HCT116 (cell line): ENCODE results near the gene CYP3A4. TPM values are rescaled to one million over a fixed set of nuclear protein-coding genes. Genes with fewer than 3 reads are reported as not detected.

Source experiments
- ATAC-seq: fragments of 200-7000 bp; cut with Tn5 transposase; 2 replicates; pipeline ENCODE4 v1.9.1; 2020; ENCODE audit warnings: mild to moderate bottlenecking, moderate library complexity
- BruUV-seq: library from RNA; stranded (reverse); fragments of 400-500 nt; replicated peaks from 2 replicates; lab custom pipeline; 2021; lab: Mats Ljungman, UMichigan
- CTCF ChIA-PET: fragments of 300-600 bp; sonication (Branson Sonifier 250); formaldehyde crosslinking; loops from one replicate; lab custom pipeline; 2021; ENCODE audit warnings: antibody characterized with exemption; lab: Charles Lee
- POLR2A ChIA-PET: fragments of 300-600, 350-600 bp; sonication (Branson Sonifier 250); formaldehyde crosslinking; loops from one replicate; lab custom pipeline; 2021; ENCODE audit warnings: antibody characterized with exemption; lab: Charles Lee
- RAD21 ChIA-PET, 2 experiments: fragments of 300-600 bp; sonication (Branson Sonifier 250); formaldehyde crosslinking; loops; one replicate each; lab custom pipeline; 2023; ENCODE audit warnings: low total read pairs in 2 of 2; ENCODE audit not compliant: uncharacterized antibody in 2 of 2, unreplicated experiment in 2 of 2, low non-redundant PET in 1 of 2; lab: Charles Lee
- DNase-seq: peaks from one replicate; pipeline ENCODE4 v3.0.0-alpha.2; 2010; ENCODE audit warnings: low read depth, low spot score
- H2AFZ ChIP-seq: fragments of 200-600 bp; shearing (Covaris generic), sonication (generic); 2 replicates; pipeline ENCODE4 v1.6.1; 2017; ENCODE audit warnings: low read depth, mixed run types, mixed read lengths, antibody characterized with exemption, low read length; ENCODE audit not compliant: poor library complexity, severe bottlenecking
- H3K27ac ChIP-seq: 2 replicates; pipeline ENCODE4 v1.5.1; 2012; ENCODE audit warnings: low read depth, low read length
- H3K27me3 ChIP-seq: fragments of 200-600 bp; sonication (generic); 2 replicates; pipeline ENCODE4 v1.6.1; 2016; ENCODE audit warnings: mixed run types, low read length, mixed read lengths; ENCODE audit not compliant: insufficient read depth
- H3K36me3 ChIP-seq, 2 experiments: fragments of 200-500 bp in 1 of 2; fragments of 200-600 bp in 1 of 2; sonication (Bioruptor generic) in 1 of 2; sonication (generic) in 1 of 2; 2 replicates each; pipeline versions ENCODE4 v1.5.1 to v1.6.1; 2014 to 2016; ENCODE audit warnings: low read length in 2 of 2, inconsistent platforms in 1 of 2, mixed read lengths in 1 of 2, mixed run types in 1 of 2; ENCODE audit not compliant: insufficient read depth in 2 of 2, control insufficient read depth in 1 of 2
- H3K4me1 ChIP-seq, 2 experiments: fragments of 200-600 bp in 1 of 2; sonication (generic) in 1 of 2; 2 replicates each; pipeline versions ENCODE4 v1.5.1 to v1.6.1; 2012 to 2017; ENCODE audit warnings: low read length in 2 of 2, inconsistent platforms in 1 of 2, mild to moderate bottlenecking in 1 of 2, mixed read lengths in 1 of 2, mixed run types in 1 of 2, moderate library complexity in 1 of 2; ENCODE audit not compliant: insufficient read depth in 2 of 2, control insufficient read depth in 1 of 2
- H3K4me2 ChIP-seq: fragments of 200-600 bp; sonication (generic); 2 replicates; pipeline ENCODE4 v1.6.1; 2017; ENCODE audit warnings: mixed run types, low read length, mixed read lengths
- H3K4me3 ChIP-seq, 2 experiments: fragments of 200-600 bp in 1 of 2; sonication (generic) in 1 of 2; replicated peaks in 1 of 2; 2 replicates each; pipeline ENCODE4 v1.5.1; 2011 to 2016; ENCODE audit warnings: low read length in 2 of 2, control low read depth in 1 of 2, low read depth in 1 of 2, mild to moderate bottlenecking in 1 of 2, mixed read lengths in 1 of 2, mixed run types in 1 of 2
- H3K79me2 ChIP-seq: fragments of 200-600 bp; sonication (generic); 2 replicates; pipeline ENCODE4 v1.6.1; 2017; ENCODE audit warnings: mild to moderate bottlenecking, mixed run types, low read length, moderate library complexity, mixed read lengths; ENCODE audit not compliant: insufficient read depth
- H3K9ac ChIP-seq: fragments of 200-600 bp; sonication (generic); 2 replicates; pipeline ENCODE4 v1.6.1; 2016; ENCODE audit warnings: low read length, mixed read lengths
- H3K9me2 ChIP-seq: fragments of 200-600 bp; sonication (generic), shearing (Covaris generic); 2 replicates; pipeline ENCODE4 v1.6.1; 2017; ENCODE audit warnings: mixed run types, mild to moderate bottlenecking, moderate library complexity; ENCODE audit not compliant: insufficient read depth
- H3K9me3 ChIP-seq, 2 experiments: fragments of 200-500 bp in 1 of 2; fragments of 200-600 bp in 1 of 2; sonication (Bioruptor generic) in 1 of 2; sonication (generic) in 1 of 2; 2 replicates each; pipeline ENCODE4 v1.6.1; 2014 to 2017; ENCODE audit warnings: low read length in 2 of 2, mixed read lengths in 2 of 2, inconsistent platforms in 1 of 2, low read depth in 1 of 2, mild to moderate bottlenecking in 1 of 2, mixed run types in 1 of 2, moderate library complexity in 1 of 2; ENCODE audit not compliant: control insufficient read depth in 1 of 2, insufficient read depth in 1 of 2
- H4K20me1 ChIP-seq: fragments of 200-600 bp; sonication (generic), shearing (Covaris generic); 2 replicates; pipeline ENCODE4 v1.6.1; 2017; ENCODE audit warnings: mixed run types, mild to moderate bottlenecking, moderate library complexity; ENCODE audit not compliant: insufficient read depth
- CBX3 ChIP-seq: IDR thresholded peaks from 2 replicates; pipeline ENCODE4 v1.6.1; 2012; ENCODE audit warnings: low read depth
- CTCF ChIP-seq, 3 experiments: fragments of 200-600 bp in 1 of 3; sonication (generic) in 1 of 3; IDR thresholded peaks in 2 of 3; conservative IDR thresholded peaks in 1 of 3; 2 replicates each; pipeline ENCODE4 v1.5.1; 2012 to 2017; ENCODE audit warnings: low read depth in 2 of 3, low read length in 2 of 3, antibody characterized with exemption in 1 of 3, borderline replicate concordance in 1 of 3, control low read depth in 1 of 3, mild to moderate bottlenecking in 1 of 3, mixed read lengths in 1 of 3, mixed run types in 1 of 3, moderate library complexity in 1 of 3; ENCODE audit not compliant: insufficient read depth in 1 of 3
- EGR1 ChIP-seq: IDR thresholded peaks from 2 replicates; pipeline ENCODE4 v1.6.1; 2012; ENCODE audit warnings: low read depth
- ELF1 ChIP-seq: IDR thresholded peaks from 2 replicates; pipeline ENCODE4 v1.6.1; 2012; ENCODE audit warnings: low read depth, borderline replicate concordance
- EZH2 ChIP-seq: fragments of 200-600 bp; sonication (generic); IDR thresholded peaks from 2 replicates; pipeline ENCODE4 v1.6.1; 2017; ENCODE audit warnings: antibody characterized with exemption, mixed run types
- FOSL1 ChIP-seq: IDR thresholded peaks from 2 replicates; pipeline ENCODE4 v1.6.1; 2012; ENCODE audit warnings: low read depth
- JUND ChIP-seq: IDR thresholded peaks from 2 replicates; pipeline ENCODE4 v1.6.1; 2012
- MAX ChIP-seq: IDR thresholded peaks from 2 replicates; pipeline ENCODE4 v1.6.1; 2012
- POLR2A ChIP-seq: IDR thresholded peaks from 2 replicates; pipeline ENCODE4 v1.7.0; 2011; ENCODE audit warnings: borderline replicate concordance; ENCODE audit not compliant: insufficient read depth, insufficient read length; ENCODE audit errors: extremely low read depth
- POLR2AphosphoS5 ChIP-seq: IDR thresholded peaks from 2 replicates; pipeline ENCODE4 v1.6.1; 2011; ENCODE audit warnings: mild to moderate bottlenecking, low read depth, low read length, moderate library complexity
- RAD21 ChIP-seq: IDR thresholded peaks from 2 replicates; pipeline ENCODE4 v1.6.1; 2012; ENCODE audit warnings: low read depth, mild to moderate bottlenecking
- REST ChIP-seq: IDR thresholded peaks from 2 replicates; pipeline ENCODE4 v1.6.1; 2012; ENCODE audit warnings: low read depth
- SIN3A ChIP-seq: IDR thresholded peaks from 2 replicates; pipeline ENCODE4 v1.6.1; 2012; ENCODE audit warnings: low read depth
- SP1 ChIP-seq: IDR thresholded peaks from 2 replicates; pipeline ENCODE4 v1.6.1; 2012; ENCODE audit warnings: low read depth
- SRF ChIP-seq: IDR thresholded peaks from 2 replicates; pipeline ENCODE4 v1.6.1; 2012; ENCODE audit warnings: low read depth
- TCF7L2 ChIP-seq: IDR thresholded peaks from 2 replicates; pipeline ENCODE4 v1.7.0; 2011; ENCODE audit warnings: borderline replicate concordance, inconsistent platforms; ENCODE audit not compliant: insufficient read depth, insufficient read length; ENCODE audit errors: extremely low read depth
- YY1 ChIP-seq: IDR thresholded peaks from 2 replicates; pipeline ENCODE4 v1.6.1; 2011; ENCODE audit warnings: low read length, low read depth, moderate library complexity, mild to moderate bottlenecking; ENCODE audit not compliant: insufficient replicate concordance; ENCODE audit errors: extremely low read depth
- ZBTB33 ChIP-seq: IDR thresholded peaks from 2 replicates; pipeline ENCODE4 v1.6.1; 2011; ENCODE audit warnings: mild to moderate bottlenecking, low read length, moderate library complexity; ENCODE audit not compliant: insufficient replicate concordance; ENCODE audit errors: extremely low read depth
- ZNF274 ChIP-seq: fragments of 200-500 bp; sonication (Bioruptor generic); IDR thresholded peaks from 2 replicates; pipeline ENCODE4 v1.6.1; 2014; ENCODE audit warnings: mild to moderate bottlenecking, low read depth, low read length, inconsistent platforms
- intact Hi-C: fragments of 100-400 bp; cut with micrococcal nuclease; formaldehyde crosslinking; loops from 2 replicates; pipeline ENCODE4 v1.10.0; 2022
- total RNA-seq: library from RNA; stranded (reverse); gene quantifications from one replicate; pipeline ENCODE4 v1.2.1, GENCODE V29; 2021; ENCODE audit not compliant: unreplicated experiment

Gene CYP3A4
- total RNA-seq, 1 experiment from 2014 or later = 0.25 TPM

GRCh38 chr7:99741441-99741795, 42.6 kb downstream of the CYP3A4 start:
- no peaks in the 10 kb centered on the region for H3K9me3 ChIP-seq
- ATAC-seq (no peak), DNase-seq (no peak)
- H3K9ac ChIP-seq = no peak overlapping the region
- ChIA-PET RAD21 (no interaction called here), CTCF (no interaction called here), POLR2A (no interaction called here)
- no peaks in the 10 kb centered on the region for H4K20me1 ChIP-seq
- H3K36me3 ChIP-seq = no peaks in the 10 kb centered on the region
- no peak overlapping the region for H3K4me2 ChIP-seq
- intact Hi-C loops = no loop called here
- H2AFZ ChIP-seq = no peak overlapping the region
- BruUV-seq = no TSS peak
- no peak overlapping the region for H3K4me3 ChIP-seq
- H3K9me2 ChIP-seq = no peaks in the 10 kb centered on the region
- H3K27ac ChIP-seq = no peak overlapping the region
- no peaks in the 10 kb centered on the region for H3K27me3 ChIP-seq
- TF ChIP-seq SIN3A = no peak
- TF ChIP-seq ELF1 = no peak
- no peak for TF ChIP-seq POLR2AphosphoS5
- no peak for TF ChIP-seq JUND
- no peak for TF ChIP-seq EGR1
- no peak for TF ChIP-seq REST
- no peak for TF ChIP-seq ZNF274
- no peak for TF ChIP-seq ZBTB33
- TF ChIP-seq TCF7L2 = no peak
- TF ChIP-seq YY1 = no peak
- no peak for TF ChIP-seq CBX3
- no peak for TF ChIP-seq RAD21
- TF ChIP-seq SRF = no peak
- TF ChIP-seq EZH2 = no peak
- TF ChIP-seq POLR2A = no peak
- no peak for TF ChIP-seq FOSL1
- no peak for TF ChIP-seq CTCF (IDR thresholded peaks at IDR 0.05 in 2 of 3, conservative IDR thresholded peaks at IDR 0.05 in 1 of 3; ENCODE audit: borderline replicate concordance in 1 of 3, insufficient read depth in 1 of 3, low read depth in 2 of 3, low read length in 2 of 3)
- TF ChIP-seq MAX = no peak
- no peak for TF ChIP-seq SP1
- H3K79me2 ChIP-seq = no peaks in the 10 kb centered on the region
- H3K4me1 ChIP-seq = no peaks in the 10 kb centered on the region
